Stimulated activated CD4-positive, alpha-beta T cell treated with anti-CD3 and anti-CD28 coated beads, Interleukin-12 subunit alpha, Interleukin-12 subunit beta, amount 100 ng/mL, for 48 hours (primary cell): ENCODE data around the gene HOXA7.

Source experiments
- DNase-seq, 3 donors: peaks; one replicate each; pipeline ENCODE4 v3.0.0-alpha.2; 2020; ENCODE audit warnings: low read depth in 2 of 3, low spot score in 1 of 3

HOXA7 gene

DNA sequence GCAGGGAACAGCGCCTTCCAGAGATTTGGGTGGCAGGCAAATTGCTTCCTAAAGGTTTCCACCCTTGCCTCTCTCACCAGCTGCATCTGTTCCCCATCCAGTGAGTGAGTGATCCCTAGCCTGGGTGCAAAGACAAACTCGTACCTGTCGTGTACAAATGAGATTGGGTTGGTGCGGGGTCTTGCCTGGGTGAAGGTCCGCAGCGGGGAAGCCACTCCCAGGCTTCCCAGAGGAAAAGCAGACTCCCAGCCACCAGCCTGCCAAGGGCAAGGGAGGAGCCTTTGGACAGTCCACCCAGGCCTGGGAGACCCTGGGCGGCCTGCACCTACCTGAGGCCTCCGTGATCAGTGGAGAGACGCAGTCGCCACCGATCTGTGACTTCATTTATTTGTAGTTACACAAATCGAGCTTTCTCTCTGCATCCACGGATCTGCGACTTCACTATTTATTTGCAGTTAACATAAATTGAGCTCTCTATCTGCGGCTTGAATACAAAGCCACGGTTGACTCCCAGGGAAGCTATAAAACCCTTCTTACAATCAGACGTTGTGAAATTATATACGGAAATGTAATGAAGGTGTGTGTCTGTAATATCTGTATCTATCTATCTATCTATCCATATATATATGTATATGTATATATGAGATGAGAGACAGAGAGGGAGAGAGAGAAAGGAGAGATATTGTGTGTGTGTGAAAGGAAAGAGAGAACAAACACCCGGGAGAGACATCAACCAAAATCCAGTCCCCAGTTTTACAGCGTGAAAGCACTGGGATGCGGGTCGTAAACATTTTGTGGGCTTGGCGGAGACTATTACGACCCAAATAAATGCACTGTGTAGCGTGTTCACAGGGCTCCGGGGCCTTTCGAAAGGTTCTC, 3.0 kb upstream of the HOXA7 start:
- DNase-seq: no peak

DNA sequence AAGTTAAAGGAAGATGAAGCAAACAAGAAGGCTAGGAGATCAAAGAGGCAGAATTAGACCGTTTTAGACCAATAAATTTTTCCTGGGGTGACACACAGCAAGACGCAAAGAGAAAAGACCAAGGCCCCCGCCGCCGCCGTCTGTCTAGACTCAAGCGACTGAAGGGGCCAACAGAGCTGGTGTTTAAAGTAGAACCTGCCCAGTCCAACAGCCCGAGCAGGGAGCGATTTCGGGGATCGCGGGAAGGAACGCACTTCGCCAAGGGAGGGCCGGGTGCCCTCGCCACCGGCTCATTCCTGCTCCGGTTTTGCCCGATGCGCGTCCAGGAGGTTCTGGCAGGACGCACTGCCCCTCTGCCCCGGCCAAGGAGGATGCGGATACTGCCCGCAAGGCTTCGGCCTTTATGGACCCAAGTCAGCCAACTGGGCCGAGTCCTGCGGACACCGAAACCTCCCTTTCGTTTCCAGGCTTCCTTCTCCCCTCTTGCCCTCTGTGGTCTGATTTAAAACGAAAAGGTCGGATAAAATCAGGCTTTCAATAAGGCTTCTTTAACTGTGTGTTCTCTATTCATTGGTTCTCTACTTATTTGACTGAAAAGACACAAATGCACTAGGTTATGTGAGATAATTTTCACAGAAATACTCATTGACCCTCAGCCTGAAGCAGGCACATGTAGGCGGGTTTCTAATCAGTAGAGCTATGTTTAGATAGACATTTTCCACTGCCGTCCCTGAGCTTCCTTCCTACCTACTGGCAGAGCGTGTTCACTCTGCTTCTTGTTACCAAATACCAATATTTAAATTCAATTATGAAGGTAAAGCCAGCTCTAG, 2.2 kb upstream of the HOXA7 start:
- DNase-seq: no peak

DNA sequence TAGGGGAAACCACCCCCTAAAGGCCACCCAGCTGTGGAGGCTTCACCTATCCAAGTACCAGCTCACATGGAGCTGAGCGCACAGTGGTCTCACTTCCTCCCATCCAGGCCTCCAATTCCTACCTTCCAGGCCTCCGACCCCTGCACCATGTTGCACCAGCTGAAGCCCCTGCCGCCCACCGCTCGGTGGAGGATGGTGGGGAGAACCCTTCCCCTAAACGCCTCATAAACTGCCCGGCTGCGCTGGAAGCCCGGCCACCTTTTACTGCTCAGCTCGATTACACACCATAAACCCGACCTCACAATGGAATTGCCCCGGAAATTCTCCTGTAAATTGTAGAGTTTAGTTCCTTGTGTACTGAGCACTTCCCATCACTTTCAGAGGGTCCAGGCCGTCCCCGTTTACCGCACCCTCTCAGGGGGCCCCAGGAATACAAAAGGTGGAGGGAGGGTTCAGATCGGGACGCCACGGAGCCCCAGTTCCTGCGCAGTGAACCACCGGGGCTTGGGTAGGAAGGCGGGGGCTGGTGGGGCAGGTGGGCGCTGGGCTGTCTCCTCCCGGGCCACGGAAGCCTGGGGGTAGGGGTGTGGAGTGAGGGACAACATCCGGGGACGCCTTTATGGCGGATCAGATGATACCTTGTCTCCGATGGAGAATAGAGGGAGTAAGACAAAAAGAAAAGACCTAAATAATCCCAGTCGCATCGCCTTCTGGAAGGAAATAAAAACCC, 1.4 kb upstream of the HOXA7 start:
- DNase-seq: no peak

DNA sequence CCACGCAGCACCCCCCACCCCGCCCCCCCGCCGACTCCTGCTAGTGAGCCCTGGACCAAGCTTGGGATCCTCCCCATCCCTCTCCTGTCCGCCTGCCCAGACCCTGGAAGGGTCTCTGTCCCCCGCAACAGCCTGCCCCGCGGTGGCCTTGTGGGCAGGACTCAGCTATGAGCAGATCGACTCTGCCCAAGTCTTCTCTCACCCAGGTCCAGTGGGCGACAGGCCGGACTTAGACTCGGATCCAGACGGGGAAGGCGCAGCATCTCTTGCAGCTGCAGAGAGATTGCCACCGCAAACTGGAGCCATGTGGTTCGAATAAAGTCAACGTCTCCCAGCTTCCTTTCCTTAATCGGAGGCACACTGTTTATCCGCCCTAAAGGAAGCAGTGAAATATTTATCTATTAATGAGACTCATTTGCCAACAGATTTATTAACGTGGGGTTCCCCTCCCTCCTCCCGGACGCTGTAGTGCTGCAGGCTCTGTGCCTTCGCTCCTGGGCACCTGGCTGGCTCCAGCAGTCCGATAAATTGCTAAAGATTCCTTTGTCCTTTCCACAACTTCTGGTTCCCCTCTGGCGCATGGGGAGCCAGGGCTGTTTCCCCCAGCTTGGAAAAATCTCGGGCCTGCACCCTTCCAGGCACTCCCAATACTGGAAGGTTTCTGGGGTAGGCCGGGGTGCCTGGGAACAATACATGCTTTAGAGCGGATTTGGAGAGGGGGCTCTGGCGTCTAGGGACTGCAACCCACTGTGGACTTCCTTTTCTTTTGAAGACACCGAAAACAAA, 634 bp upstream of the HOXA7 start:
- no peak for DNase-seq

DNA sequence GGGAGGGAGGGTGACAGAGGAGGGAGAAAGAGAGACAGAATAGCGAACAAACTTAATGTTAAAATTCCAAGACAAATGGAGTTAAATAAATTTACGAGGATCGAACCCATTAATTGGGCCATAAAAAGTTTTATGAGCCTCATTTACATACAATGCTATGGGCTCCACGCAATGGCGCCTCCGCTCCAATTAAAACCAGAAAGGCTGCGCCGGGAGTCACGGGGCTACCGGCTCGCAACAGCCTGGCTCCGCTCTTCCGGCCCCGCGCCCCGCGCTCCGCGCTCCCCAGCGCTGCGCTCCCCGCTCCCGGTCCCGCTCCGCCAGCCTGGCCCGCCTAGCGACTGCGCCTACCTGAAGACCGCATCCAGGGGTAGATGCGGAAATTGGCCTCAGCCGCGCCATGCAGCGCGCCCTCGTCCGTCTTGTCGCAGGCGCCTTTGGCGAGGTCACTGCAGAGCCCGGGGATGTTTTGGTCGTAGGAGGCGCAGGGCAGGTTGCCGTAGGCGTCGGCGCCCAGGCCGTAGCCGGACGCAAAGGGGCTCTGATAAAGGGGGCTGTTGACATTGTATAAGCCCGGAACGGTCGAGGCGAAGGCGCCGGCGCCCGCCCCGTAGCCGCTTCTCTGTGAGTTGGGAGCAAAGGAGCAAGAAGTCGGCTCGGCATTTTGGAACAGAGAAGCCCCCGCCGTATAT, 513 bp downstream of the HOXA7 start:
- DNase-seq: no peak

DNA sequence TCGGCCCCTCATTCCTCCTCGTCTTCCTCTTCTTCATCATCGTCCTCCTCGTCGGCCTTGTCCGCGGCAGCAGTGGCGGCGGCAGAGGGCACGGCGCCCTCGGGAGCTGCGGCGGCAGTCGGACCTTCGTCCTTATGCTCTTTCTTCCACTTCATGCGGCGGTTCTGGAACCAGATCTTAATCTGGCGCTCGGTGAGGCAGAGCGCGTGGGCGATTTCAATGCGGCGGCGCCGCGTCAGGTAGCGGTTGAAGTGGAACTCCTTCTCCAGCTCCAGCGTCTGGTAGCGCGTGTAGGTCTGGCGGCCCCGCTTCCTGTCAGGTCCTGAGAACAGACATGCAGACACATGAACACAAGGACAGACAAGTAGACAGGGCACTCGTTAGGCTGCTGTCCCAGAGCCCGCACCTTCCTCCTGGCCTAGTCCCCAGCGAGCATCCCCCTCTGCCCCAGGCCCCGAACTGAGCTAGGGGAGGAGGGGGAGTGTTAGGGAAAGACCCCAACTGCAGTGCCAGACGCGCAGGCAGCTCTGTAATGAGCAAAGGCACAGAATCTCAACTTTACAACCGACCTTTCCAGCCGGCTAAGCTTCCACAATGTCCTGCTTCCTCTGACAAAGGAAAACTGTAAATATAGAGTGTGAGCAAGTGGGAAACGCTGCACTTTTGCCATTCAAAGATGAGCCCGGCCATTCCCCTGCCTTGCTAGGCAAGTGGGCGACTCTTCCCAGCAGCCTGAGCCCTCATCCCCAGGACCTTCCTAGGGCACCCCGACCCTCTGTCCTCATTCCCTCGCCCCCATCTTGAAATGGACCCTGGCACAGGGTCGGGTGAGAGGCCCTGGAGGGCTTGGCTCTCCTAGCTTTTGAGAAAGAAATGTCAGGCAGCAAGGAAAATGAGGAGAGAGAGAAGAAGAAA, 1.3 kb downstream of the HOXA7 start:
- no peak for DNase-seq

DNA sequence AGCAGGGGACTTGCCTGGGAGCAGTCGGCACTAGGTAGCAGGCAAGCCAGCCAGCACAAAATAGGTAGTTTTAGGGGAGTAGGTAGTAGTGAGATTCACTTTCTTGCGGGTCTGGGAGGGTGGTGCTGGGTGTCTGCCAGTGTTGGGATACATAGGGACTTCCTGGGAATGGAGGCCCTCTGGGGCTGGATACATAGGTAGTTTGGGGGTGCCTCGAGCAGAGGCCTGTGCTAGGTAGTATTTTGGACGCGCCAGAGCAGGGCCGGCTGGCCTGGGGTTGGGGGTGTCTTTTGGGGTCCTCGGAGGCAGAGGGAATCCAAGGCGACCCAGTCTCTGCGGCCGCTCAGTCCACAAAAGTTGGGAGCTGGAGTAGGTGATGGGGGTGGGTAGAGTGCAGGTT, 2.1 kb downstream of the HOXA7 start:
- no peak for DNase-seq

DNA sequence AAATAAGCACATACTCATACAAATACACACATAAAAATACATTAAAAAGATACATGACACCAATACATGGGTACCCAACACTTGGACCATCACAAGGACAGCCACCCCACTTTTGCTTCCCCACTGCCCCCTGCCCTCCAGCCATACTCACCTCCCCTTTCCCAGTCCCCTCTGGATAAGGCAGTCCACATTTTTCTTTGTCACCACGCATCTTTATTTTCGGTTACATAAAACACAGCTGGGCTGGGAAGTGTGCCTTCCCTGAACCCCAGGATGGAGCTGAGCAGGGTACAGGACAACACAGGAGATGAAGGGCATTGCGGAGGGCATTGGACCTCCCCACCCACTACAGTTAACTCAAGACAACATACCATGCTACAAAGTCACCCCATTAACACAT, 2.9 kb downstream of the HOXA7 start:
- no peak for DNase-seq

DNA sequence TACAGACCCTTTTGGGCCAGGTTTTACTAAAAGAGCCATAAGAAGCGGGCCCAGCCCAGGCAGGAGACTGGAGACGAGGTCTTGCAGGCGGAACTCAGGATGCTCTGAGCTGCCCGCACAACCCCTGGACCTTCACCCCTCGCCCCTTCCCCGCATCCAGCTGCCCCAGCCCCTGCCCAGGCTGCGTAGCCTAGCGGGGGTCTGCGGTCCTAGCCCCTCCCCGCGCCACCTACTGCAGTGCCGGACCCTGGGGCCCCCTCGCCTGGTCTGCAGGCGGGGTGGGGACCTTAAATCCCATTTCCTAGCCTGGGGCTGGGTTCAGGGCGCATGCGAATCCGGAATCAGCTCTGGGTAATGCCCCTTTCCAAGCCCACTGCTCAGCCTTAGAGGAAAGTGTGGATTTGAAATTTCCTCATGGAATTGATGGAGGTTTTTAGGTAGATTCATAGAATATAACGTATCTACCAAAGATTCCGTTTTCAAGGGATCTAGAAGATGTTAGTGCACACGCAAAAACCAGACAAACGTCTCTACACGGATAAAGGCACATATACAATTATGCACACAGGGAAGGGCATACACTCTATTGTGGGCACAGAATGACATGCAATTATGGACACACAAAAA, 3.5 kb downstream of the HOXA7 start:
- DNase-seq: no peak

DNA sequence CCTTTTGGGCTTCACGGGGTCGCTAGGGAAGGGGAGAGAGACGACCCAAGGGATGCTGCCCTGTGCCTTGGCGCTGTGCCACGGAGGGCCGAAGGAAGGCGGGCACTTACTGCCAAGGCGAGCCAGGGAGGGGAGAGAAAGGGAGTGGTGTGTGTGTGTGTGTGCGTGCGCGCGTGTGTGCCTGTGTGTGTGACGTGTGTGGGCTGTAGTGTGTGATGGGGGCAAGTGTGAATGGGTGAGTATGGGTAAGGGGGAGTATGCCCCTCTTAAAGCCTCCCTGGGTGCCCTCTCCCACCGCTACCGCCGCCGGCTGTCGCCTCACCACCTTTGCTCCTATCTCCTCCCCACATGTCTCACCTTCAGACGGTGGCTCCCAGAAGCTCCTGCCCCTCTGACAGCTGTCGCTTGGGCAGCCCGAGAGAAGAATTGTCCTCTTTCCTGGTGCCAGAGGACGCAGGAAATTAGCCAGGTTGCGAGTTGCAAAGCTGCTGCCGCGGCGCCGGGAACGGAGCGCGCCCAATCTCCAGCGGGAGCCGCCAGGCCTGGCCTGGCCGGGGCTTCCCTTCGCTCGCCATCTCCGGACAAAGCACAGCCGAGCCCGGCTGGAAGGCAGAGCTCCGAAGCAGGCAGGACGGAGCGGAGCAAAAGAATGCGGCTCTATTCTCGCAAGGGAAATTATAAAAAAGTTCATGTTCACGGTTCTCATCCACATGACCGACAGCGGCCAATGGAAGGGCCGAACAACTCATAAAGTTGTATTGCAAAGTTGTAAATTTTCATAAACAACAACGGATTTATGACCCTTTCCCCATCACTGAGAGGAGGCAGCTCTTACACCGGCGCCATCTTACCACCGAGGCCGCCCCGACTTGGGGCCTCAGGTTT, 4.3 kb downstream of the HOXA7 start, which contains the start of gene HOXA3:
HOXA3 (minus strand) TSS at position 653 of the 885 bp plus-strand sequence. CDS start 41,943 bp downstream, outside the sequence.
- no peak for DNase-seq

DNA sequence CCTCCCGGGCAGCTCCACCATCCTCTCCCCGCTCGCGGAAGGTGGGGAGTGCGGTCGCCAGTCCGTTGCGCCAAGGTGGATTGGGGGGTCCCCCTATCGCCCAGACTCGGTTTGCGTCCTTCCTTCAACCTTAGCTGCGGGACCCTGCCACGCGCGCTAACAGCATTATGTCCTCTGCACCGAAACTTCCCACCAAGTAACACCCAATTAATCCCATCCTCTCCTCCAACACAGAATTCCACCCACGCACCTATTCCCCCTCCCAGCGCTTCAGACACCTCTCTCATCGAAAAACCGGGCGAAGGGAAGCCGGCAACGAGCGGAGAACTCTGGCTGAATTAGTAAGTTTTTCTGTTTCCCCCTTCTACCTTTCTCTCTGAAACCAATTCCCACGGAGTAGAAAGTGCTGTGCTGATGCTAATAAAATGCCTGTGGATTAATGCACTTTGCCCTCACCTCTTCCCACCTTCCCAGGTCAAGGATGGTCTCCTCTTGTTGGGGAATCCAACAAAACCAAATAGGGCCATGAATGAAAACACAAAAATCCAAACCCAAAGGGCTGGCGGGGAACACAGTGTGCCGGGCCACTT, 5.0 kb downstream of the HOXA7 start:
- no peak for DNase-seq

DNA sequence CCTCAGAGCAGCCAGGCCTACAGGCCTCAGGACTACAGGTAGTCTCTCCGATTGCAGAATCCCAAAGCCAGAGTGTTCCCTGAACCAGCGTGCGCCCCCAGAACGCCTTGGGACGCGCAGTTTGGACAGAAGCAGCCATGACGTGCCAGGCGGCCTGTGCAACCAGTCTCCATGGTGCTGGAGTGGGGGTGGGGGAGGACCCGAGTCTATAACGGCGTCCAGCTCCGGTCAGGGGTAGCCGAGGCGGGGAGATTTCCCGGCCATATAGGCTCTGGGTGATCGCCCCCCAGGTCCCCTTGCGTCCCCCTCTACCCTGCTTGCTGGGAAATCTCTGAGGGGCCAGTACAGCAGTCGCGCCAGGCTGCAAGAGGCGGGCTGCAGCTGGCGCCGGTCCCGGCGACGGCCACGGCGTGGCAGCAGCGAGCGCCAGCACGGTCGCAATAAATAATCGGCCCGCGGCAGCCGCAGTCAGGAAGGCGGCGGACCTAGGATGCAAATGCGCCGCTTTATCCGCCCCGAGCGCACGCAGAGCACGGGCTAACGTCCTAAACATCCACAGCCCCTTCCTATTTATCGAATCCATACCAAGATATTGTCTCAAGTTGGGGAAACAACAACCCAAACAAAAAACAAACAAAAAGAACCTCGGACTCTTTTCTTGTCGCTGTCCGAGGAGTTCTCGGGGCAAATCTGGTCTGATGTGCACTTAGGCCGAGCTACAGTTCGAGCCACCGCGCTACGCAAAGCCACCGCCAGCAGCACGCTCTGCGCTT, 5.7 kb downstream of the HOXA7 start:
- DNase-seq: peak; percentile 40 to 66 (median 46)

DNA sequence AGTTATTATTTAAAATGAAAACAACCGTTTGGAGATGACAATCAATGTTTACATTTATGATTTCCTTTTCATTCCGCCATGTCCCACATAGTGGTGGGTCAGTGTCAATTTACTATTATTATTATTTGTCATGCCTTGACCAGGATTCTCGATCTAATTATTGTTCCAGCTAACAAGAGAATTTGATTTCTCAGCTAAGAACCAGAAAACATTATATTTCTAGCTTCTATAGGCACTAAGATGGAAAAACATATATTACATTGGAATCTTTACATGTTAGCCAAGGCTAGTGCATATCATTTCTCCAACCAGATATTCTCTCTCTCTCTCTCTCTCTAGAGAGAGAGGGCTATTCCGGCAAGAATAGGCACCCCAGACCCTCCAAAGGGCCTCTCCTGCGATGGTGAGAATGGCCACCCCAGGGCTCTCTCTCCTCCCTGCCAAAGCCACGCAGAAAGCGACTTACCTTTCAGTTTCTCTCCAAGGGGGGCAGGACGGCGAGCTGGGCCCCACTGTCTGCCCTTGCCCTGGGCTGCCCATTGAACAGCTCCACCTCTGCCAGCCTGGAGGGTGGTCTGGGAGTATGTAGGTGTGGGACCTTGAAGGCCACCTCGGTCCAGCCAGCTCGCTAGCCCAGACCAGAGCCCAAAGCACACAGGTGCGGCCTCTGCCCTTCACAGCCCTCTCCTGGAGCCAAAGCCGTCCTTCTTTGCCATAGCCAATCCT, 6.5 kb downstream of the HOXA7 start:
- DNase-seq: no peak

DNA sequence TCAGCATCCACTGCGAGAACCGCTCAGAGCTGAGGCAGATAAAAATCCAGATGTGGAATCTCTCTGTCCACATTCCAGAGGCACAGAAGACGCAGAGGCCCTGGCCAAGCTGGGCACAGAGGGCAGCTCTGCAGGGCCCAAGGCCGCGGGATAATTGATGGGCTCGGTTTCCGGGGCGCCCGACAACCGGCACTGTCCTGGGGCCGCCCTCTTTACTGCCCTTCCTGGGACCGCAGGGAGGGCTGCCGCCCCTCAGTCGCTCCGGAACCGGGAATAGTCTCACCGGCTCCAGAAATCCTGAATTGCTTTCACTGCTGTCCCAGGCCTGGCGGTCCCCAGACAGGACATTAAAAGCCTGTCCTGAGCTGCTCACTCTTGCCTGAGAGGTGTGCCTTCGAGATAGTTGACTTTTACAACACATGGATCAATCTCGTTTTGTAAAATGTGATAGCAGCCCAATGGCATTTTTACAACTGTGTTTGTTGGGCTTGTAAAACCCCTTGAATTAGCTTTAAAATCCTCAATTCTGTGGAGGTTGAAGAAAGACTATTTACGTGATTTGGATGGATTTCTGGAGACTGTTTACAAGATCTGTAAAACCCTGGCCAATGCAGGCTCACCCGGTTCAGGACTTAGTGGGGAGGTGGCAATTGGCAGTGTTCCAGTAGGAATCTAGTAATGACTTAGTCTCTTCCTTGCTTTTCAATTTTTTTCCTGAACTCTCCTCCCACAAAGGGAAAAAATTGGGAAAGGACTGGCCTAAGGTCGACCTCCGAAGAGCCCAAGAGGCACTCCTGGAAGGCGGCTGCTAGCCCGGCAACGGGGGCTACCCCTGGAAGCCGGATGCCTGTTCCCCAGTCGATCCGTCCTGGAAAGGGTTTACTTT, 7.5 kb downstream of the HOXA7 start:
- no peak for DNase-seq
